HG03103 (cell line): Measurements from ENCODE around the gene NCOA6.

ENCODE experiments used
- ATAC-seq: cut with Tn5 transposase; IDR thresholded peaks from one replicate; pipeline ENCODE4 v1.9.1; 2021; ENCODE audit warnings: low read depth; ENCODE audit not compliant: unreplicated experiment

Gene NCOA6

GRCh38 chr20:34669094-34669493, 156.4 kb downstream of the NCOA6 start:
- no peak for ATAC-seq
